IMR-90 (cell line): Measurements from ENCODE around the gene SCG5. TPM values are rescaled to one million over a fixed set of nuclear protein-coding genes. Genes with fewer than 3 reads are reported as not detected.

Experiments used
- ATAC-seq: fragments of 200-7000 bp; cut with Tn5 transposase; 2 replicates; pipeline ENCODE4 v1.9.1; 2020; ENCODE audit warnings: low read depth, mild to moderate bottlenecking, moderate library complexity
- BruUV-seq: library from RNA; stranded (reverse); fragments of 400-500 nt; replicated peaks from 2 replicates; lab custom pipeline; 2021; lab: Mats Ljungman, UMichigan
- CTCF ChIA-PET: fragments of 300-600 bp; formaldehyde crosslinking; extraction: SDS; loops from one replicate; lab custom pipeline; 2021; ENCODE audit warnings: antibody characterized with exemption; lab: Yijun Ruan, JAX
- POLR2A ChIA-PET: fragments of 300-600 bp; sonication (Branson Sonifier 250); formaldehyde crosslinking; loops from one replicate; lab custom pipeline; 2022; ENCODE audit warnings: antibody characterized with exemption; ENCODE audit not compliant: unreplicated experiment; lab: Charles Lee
- DNase-seq: peaks from one replicate; pipeline ENCODE4 v3.0.0; 2013
- H2AFZ ChIP-seq: replicated peaks from 2 replicates; pipeline ENCODE3; 2013; ENCODE audit warnings: low read length, mild to moderate bottlenecking; ENCODE audit not compliant: poor library complexity
- H2AK5ac ChIP-seq: 2 replicates; pipeline ENCODE4 v1.6.1; 2013; ENCODE audit warnings: low read depth, low read length, inconsistent platforms
- H2AK9ac ChIP-seq: replicated peaks from 2 replicates; pipeline ENCODE3; 2013; ENCODE audit warnings: mild to moderate bottlenecking, low read depth, low read length, moderate library complexity; ENCODE audit not compliant: poor library complexity
- H2BK120ac ChIP-seq: 2 replicates; pipeline ENCODE4 v1.6.1; 2013; ENCODE audit warnings: low read depth, low read length, inconsistent platforms
- H2BK15ac ChIP-seq: 3 replicates; pipeline ENCODE4 v1.6.1; 2013; ENCODE audit warnings: low read depth, low read length, inconsistent platforms
- H2BK20ac ChIP-seq: 2 replicates; pipeline ENCODE4 v1.6.1; 2013; ENCODE audit warnings: low read depth, mild to moderate bottlenecking, inconsistent platforms, low read length, moderate library complexity
- H2BK5ac ChIP-seq: 2 replicates; pipeline ENCODE4 v1.6.1; 2013; ENCODE audit warnings: mild to moderate bottlenecking, low read depth, low read length, inconsistent platforms; ENCODE audit not compliant: poor library complexity, severe bottlenecking
- H3K14ac ChIP-seq: replicated peaks from 2 replicates; pipeline ENCODE4 v1.6.1; 2013; ENCODE audit warnings: low read depth, low read length, inconsistent platforms
- H3K18ac ChIP-seq: 2 replicates; pipeline ENCODE4 v1.6.1; 2013; ENCODE audit warnings: low read depth, low read length, control low read depth
- H3K23ac ChIP-seq: 2 replicates; pipeline ENCODE4 v1.6.1; 2013; ENCODE audit warnings: low read depth, low read length, inconsistent platforms
- H3K27ac ChIP-seq: 2 replicates; pipeline ENCODE4 v1.5.1; 2013; ENCODE audit warnings: mild to moderate bottlenecking, control low read depth, low read length; ENCODE audit not compliant: insufficient read depth
- H3K27me3 ChIP-seq: 2 replicates; pipeline ENCODE4 v1.6.1; 2013; ENCODE audit warnings: low read length; ENCODE audit not compliant: control insufficient read depth, insufficient read depth
- H3K36me3 ChIP-seq: 2 replicates; pipeline ENCODE4 v1.6.1; 2013; ENCODE audit warnings: low read length, mixed read lengths; ENCODE audit not compliant: control insufficient read depth, insufficient read depth
- H3K4ac ChIP-seq: 2 replicates; pipeline ENCODE4 v1.6.1; 2013; ENCODE audit warnings: low read depth, low read length, inconsistent platforms
- H3K4me1 ChIP-seq: 2 replicates; pipeline ENCODE4 v1.6.1; 2013; ENCODE audit warnings: low read length, mixed read lengths; ENCODE audit not compliant: control insufficient read depth, insufficient read depth
- H3K4me2 ChIP-seq: 2 replicates; pipeline ENCODE4 v1.6.1; 2013; ENCODE audit warnings: low read depth, mild to moderate bottlenecking, control low read depth, low read length, moderate library complexity
- H3K4me3 ChIP-seq: 2 replicates; pipeline ENCODE4 v1.5.1; 2013; ENCODE audit warnings: low read depth, mild to moderate bottlenecking, control low read depth, low read length, moderate library complexity; ENCODE audit not compliant: insufficient read depth
- H3K56ac ChIP-seq: 2 replicates; pipeline ENCODE4 v1.6.1; 2013; ENCODE audit warnings: low read length, inconsistent platforms; ENCODE audit not compliant: insufficient read depth; ENCODE audit errors: extremely low read depth
- H3K79me1 ChIP-seq, 2 experiments: 2 replicates each; pipeline ENCODE4 v1.6.1; 2013; ENCODE audit warnings: low read length in 2 of 2, inconsistent platforms in 1 of 2, low read depth in 1 of 2
- H3K9ac ChIP-seq: 2 replicates; pipeline ENCODE4 v1.6.1; 2013; ENCODE audit warnings: low read depth, low read length, control low read depth
- H3K9me1 ChIP-seq: 2 replicates; pipeline ENCODE4 v1.6.1; 2013; ENCODE audit warnings: low read length, inconsistent platforms; ENCODE audit not compliant: insufficient read depth
- H3K9me3 ChIP-seq: 2 replicates; pipeline ENCODE4 v1.6.1; 2013; ENCODE audit warnings: low read length; ENCODE audit not compliant: control insufficient read depth, insufficient read depth
- H4K20me1 ChIP-seq: 2 replicates; pipeline ENCODE4 v1.6.1; 2013; ENCODE audit warnings: low read length, inconsistent platforms; ENCODE audit not compliant: insufficient read depth
- H4K5ac ChIP-seq: 2 replicates; pipeline ENCODE4 v1.6.1; 2013; ENCODE audit warnings: mild to moderate bottlenecking, low read depth, low read length, control low read depth
- H4K8ac ChIP-seq, 2 experiments: 2 replicates each; pipeline ENCODE4 v1.6.1; 2013; ENCODE audit warnings: low read depth in 2 of 2, low read length in 2 of 2, control low read depth in 1 of 2, inconsistent platforms in 1 of 2
- H4K91ac ChIP-seq: 2 replicates; pipeline ENCODE4 v1.6.1; 2013; ENCODE audit warnings: low read depth, low read length, inconsistent platforms; ENCODE audit not compliant: insufficient read depth
- BHLHE40 ChIP-seq: fragments of 150-350 bp; IDR thresholded peaks from 2 replicates; pipeline ENCODE4 v1.6.1; 2016; ENCODE audit warnings: mild to moderate bottlenecking, low read depth, low read length
- CEBPB ChIP-seq: IDR thresholded peaks from 2 replicates; pipeline ENCODE4 v1.6.1; 2012; ENCODE audit warnings: low read depth, low read length, improper control_type of control experiment
- CHD1 ChIP-seq: IDR thresholded peaks from 2 replicates; pipeline ENCODE4 v1.6.1; 2012; ENCODE audit warnings: low read depth, low read length, improper control_type of control experiment
- FOS ChIP-seq: fragments of 150-350 bp; IDR thresholded peaks from 2 replicates; pipeline ENCODE4 v1.6.1; 2016; ENCODE audit warnings: low read depth, low read length
- MAZ ChIP-seq: IDR thresholded peaks from 2 replicates; pipeline ENCODE4 v1.6.1; 2012; ENCODE audit warnings: low read depth, mild to moderate bottlenecking, low read length, improper control_type of control experiment, moderate library complexity, borderline replicate concordance
- MXI1 ChIP-seq: IDR thresholded peaks from 2 replicates; pipeline ENCODE4 v1.6.1; 2012; ENCODE audit warnings: low read depth, mild to moderate bottlenecking, low read length, moderate library complexity, borderline replicate concordance
- NFE2L2 ChIP-seq: fragments of 150-350 bp; IDR thresholded peaks from 2 replicates; pipeline ENCODE4 v1.6.1; 2016; ENCODE audit warnings: low read depth, mild to moderate bottlenecking, low read length
- POLR2A ChIP-seq: IDR thresholded peaks from 2 replicates; pipeline ENCODE4 v1.6.1; 2012; ENCODE audit warnings: mild to moderate bottlenecking, low read depth, low read length
- RAD21 ChIP-seq: IDR thresholded peaks from 2 replicates; pipeline ENCODE4 v1.6.1; 2012; ENCODE audit warnings: low read length, improper control_type of control experiment
- RCOR1 ChIP-seq: IDR thresholded peaks from 2 replicates; pipeline ENCODE4 v1.6.1; 2012; ENCODE audit warnings: mild to moderate bottlenecking, low read length, improper control_type of control experiment; ENCODE audit not compliant: insufficient replicate concordance
- RFX5 ChIP-seq: IDR thresholded peaks from 2 replicates; pipeline ENCODE4 v1.8.0; 2012; ENCODE audit warnings: low read depth, mild to moderate bottlenecking, low read length, moderate library complexity
- SMC3 ChIP-seq: fragments of 150-350 bp; IDR thresholded peaks from 2 replicates; pipeline ENCODE4 v1.6.1; 2016; ENCODE audit warnings: low read depth, mild to moderate bottlenecking, antibody characterized with exemption, low read length, moderate library complexity
- WGBS, 2 experiments: methylation state at CpG; one replicate each; pipeline versions ENCODE4 v1.1.5 to v1.1.7; 2013; ENCODE audit warnings: missing lambda C conversion rate in 2 of 2; ENCODE audit not compliant: insufficient read length in 1 of 2; ENCODE audit errors: extremely low coverage in 2 of 2; 5-methylcytosine and 5-hydroxymethylcytosine counted together
- dilution Hi-C: fragments of 300-500 bp; cut with HindIII; formaldehyde crosslinking; loops from one replicate; pipeline ENCODE4 v1.14.3; 2018; ENCODE audit warnings: low sequenced_read_pairs; ENCODE audit not compliant: unreplicated experiment
- in situ Hi-C: fragments of 300-500 bp; cut with MboI; formaldehyde crosslinking; loops from 3 replicates; pipeline ENCODE4 v1.14.3; 2019; ENCODE audit warnings: low sequenced_read_pairs, inconsistent platforms, mixed read lengths
- intact Hi-C: fragments of 100-400 bp; cut with micrococcal nuclease; formaldehyde crosslinking; loops from 2 replicates; pipeline ENCODE4 v1.10.0; 2022
- polyA plus RNA-seq, 3 experiments: library from polyadenylated mRNA; depleted of rRNA; stranded (reverse); fragments of >200 nt; gene quantifications; 2 replicates each; pipeline ENCODE4 v1.2.3, GENCODE V29; 2012; ENCODE audit warnings: low replicate concordance in 1 of 3
- total RNA-seq: library from RNA; depleted of rRNA; stranded (reverse); fragments of >200 nt; gene quantifications from 2 replicates; pipeline ENCODE4 v1.2.3, GENCODE V29; 2012
- TF ChIP-seq, protein P1 (sequence below): fragments of 150-350 bp; IDR thresholded peaks from 2 replicates; pipeline ENCODE4 v1.6.1; 2017; ENCODE audit warnings: mild to moderate bottlenecking, antibody characterized with exemption, low read length, low read depth
- TF ChIP-seq, protein P2 (sequence below): fragments of 150-350 bp; IDR thresholded peaks from 2 replicates; pipeline ENCODE4 v1.6.1; 2016; ENCODE audit warnings: low read depth, mild to moderate bottlenecking, low read length, moderate library complexity, borderline replicate concordance
- TF ChIP-seq, protein P3 (sequence below): conservative IDR thresholded peaks from 2 replicates; pipeline ENCODE4 v1.5.1; 2012; ENCODE audit warnings: mild to moderate bottlenecking, low read depth, low read length, improper control_type of control experiment

Gene SCG5
- total and polyA plus RNA-seq, 2 of the 4 experiments (the other 2 are of a cell fraction): 7.9 to 16.8 TPM

DNA sequence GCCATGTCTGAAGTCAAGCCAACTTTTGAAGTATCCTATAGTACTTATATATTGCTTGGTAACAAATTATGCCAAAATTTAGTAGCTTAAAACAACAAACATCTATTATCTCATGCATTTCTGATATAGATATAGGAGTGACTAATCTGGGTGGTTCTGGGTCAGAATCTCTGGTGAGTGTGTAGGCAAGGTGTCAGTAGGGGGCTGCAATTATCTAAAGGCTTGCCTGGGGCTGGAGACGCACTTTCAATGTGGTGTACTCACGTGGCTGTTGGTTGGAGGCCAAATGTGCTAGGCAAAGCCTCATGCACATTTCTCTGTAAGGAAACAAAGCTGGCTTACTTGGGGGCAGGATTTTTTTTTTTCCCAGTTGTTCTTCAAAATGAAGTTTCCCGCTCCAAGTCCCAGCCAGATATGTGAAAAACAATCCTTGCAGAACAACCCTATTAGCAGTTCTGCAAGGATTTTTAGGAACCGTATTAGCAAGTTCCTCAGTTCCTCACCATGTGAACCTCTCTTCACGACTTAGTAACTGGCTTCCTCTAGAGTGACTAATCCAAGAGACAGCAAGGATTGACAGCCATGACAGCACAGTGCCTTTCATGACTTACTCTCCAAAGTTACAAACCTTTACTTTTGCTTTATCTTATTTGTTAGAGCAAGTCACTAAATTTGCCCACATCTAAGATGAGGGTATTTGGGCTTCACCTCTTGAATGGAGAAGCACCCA lies 102.1 kb downstream of the SCG5 start:
- peaks cover 0 to 7% of the 10 kb centered on the region in 2 experiments; a peak in 2 of 4 replicates for H3K79me1 ChIP-seq
- no peak overlapping the region for H3K56ac ChIP-seq
- H3K4me2 ChIP-seq: no peak overlapping the region
- dilution Hi-C loops: no loop called here
- POLR2A ChIA-PET: interaction anchor here (0.5 to 0.6 kb wide), 2 partner anchors 19 to 1198 kb away, joined by 3 read pairs; no protein-coding TSS in a partner anchor
- no peak overlapping the region for H4K91ac ChIP-seq
- intact Hi-C loops: no loop called here
- DNase-seq: no peak
- no peaks in the 10 kb centered on the region for H3K27me3 ChIP-seq
- no peak overlapping the region for H3K27ac ChIP-seq
- no peak overlapping the region for H4K5ac ChIP-seq
- no peak overlapping the region; the same call in 1 of the 2 replicates for H3K18ac ChIP-seq
- no peak overlapping the region for H2BK20ac ChIP-seq
- H3K9ac ChIP-seq: no peak overlapping the region
- no peak for ATAC-seq
- no peak overlapping the region for H3K14ac ChIP-seq
- no peak overlapping the region for H2BK120ac ChIP-seq
- CTCF ChIA-PET: no interaction called here
- no peak overlapping the region for H2AK5ac ChIP-seq
- H2AFZ ChIP-seq: no peak overlapping the region
- no peak overlapping the region for H4K8ac ChIP-seq
- no peaks in the 10 kb centered on the region for H3K9me1 ChIP-seq
- BruUV-seq: no TSS peak
- no CpG with 5 or more reads among the region's 5 CpGs for WGBS, 2 experiments
- H3K36me3 ChIP-seq: peaks cover 1% of the 10 kb centered on the region
- H2AK9ac ChIP-seq: no peak overlapping the region
- H3K4ac ChIP-seq: no peak overlapping the region
- no peak overlapping the region for H3K4me3 ChIP-seq
- no peaks in the 10 kb centered on the region; the same call in 1 of the 2 replicates for H4K20me1 ChIP-seq
- H2BK5ac ChIP-seq: no peak overlapping the region
- peaks cover 2% of the 10 kb centered on the region; the same call in 1 of the 2 replicates for H3K9me3 ChIP-seq
- H3K23ac ChIP-seq: no peak overlapping the region
- in situ Hi-C loops: no loop called here
- no peaks in the 10 kb centered on the region; the same call in 1 of the 2 replicates for H3K4me1 ChIP-seq
- H2BK15ac ChIP-seq: no peak overlapping the region
- TF ChIP-seq MXI1 (no peak), RAD21 (no peak), MAZ (no peak), NFE2L2 (no peak), SMC3 (no peak), RCOR1 (no peak), CHD1 (no peak), CEBPB (no peak), POLR2A (no peak), FOS (no peak), BHLHE40 (no peak), RFX5 (no peak)
- TF ChIP-seq, protein P1, sequence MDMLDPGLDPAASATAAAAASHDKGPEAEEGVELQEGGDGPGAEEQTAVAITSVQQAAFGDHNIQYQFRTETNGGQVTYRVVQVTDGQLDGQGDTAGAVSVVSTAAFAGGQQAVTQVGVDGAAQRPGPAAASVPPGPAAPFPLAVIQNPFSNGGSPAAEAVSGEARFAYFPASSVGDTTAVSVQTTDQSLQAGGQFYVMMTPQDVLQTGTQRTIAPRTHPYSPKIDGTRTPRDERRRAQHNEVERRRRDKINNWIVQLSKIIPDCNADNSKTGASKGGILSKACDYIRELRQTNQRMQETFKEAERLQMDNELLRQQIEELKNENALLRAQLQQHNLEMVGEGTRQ: no peak
- TF ChIP-seq, protein P2, sequence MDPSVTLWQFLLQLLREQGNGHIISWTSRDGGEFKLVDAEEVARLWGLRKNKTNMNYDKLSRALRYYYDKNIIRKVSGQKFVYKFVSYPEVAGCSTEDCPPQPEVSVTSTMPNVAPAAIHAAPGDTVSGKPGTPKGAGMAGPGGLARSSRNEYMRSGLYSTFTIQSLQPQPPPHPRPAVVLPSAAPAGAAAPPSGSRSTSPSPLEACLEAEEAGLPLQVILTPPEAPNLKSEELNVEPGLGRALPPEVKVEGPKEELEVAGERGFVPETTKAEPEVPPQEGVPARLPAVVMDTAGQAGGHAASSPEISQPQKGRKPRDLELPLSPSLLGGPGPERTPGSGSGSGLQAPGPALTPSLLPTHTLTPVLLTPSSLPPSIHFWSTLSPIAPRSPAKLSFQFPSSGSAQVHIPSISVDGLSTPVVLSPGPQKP: no peak
- TF ChIP-seq, protein P3, sequence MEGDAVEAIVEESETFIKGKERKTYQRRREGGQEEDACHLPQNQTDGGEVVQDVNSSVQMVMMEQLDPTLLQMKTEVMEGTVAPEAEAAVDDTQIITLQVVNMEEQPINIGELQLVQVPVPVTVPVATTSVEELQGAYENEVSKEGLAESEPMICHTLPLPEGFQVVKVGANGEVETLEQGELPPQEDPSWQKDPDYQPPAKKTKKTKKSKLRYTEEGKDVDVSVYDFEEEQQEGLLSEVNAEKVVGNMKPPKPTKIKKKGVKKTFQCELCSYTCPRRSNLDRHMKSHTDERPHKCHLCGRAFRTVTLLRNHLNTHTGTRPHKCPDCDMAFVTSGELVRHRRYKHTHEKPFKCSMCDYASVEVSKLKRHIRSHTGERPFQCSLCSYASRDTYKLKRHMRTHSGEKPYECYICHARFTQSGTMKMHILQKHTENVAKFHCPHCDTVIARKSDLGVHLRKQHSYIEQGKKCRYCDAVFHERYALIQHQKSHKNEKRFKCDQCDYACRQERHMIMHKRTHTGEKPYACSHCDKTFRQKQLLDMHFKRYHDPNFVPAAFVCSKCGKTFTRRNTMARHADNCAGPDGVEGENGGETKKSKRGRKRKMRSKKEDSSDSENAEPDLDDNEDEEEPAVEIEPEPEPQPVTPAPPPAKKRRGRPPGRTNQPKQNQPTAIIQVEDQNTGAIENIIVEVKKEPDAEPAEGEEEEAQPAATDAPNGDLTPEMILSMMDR: no peak
